ENCODE data around the gene EIF4A3.

Gene EIF4A3

GRCh38 chr17:80147035-80147822, at the start of gene EIF4A3:
TSS of gene EIF4A3 (minus strand) at chr17:80147128. CDS start at chr17:80146961, 167 bp downstream.
- peak; percentile 94 for DNase-seq (ENCODE audit: low read depth)

GRCh38 chr17:80196652-80197051, 49.7 kb upstream of the EIF4A3 start:
- DNase-seq (ENCODE audit: low read depth) = no peak

GRCh38 chr17:80195671-80196529, 49.0 kb upstream of the EIF4A3 start:
- peak; percentile 24 for DNase-seq (ENCODE audit: low read depth)

GRCh38 chr17:80195141-80195540, 48.2 kb upstream of the EIF4A3 start:
- DNase-seq (ENCODE audit: low read depth) = no peak

GRCh38 chr17:80191865-80192661, 45.1 kb upstream of the EIF4A3 start:
- no peak for DNase-seq (ENCODE audit: low read depth)

- DNase-seq (ENCODE audit: low read depth) = no peak
Observed at GRCh38 chr17:80191192-80191591, 44.3 kb upstream of the EIF4A3 start.

- DNase-seq (ENCODE audit: low read depth) = no peak
Observed at GRCh38 chr17:80190716-80191115, 43.8 kb upstream of the EIF4A3 start.

- DNase-seq (ENCODE audit: low read depth) = no peak
Observed at GRCh38 chr17:80189611-80190010, 42.7 kb upstream of the EIF4A3 start.

- no peak for DNase-seq (ENCODE audit: low read depth)
Observed at GRCh38 chr17:80187515-80187941, 40.6 kb upstream of the EIF4A3 start.

GRCh38 chr17:80187090-80187489, 40.2 kb upstream of the EIF4A3 start:
- DNase-seq (ENCODE audit: low read depth) = no peak

- DNase-seq (ENCODE audit: low read depth) = no peak
Observed at GRCh38 chr17:80185968-80186367, 39.0 kb upstream of the EIF4A3 start.

- no peak for DNase-seq (ENCODE audit: low read depth)
Observed at GRCh38 chr17:80184423-80184714, 37.4 kb upstream of the EIF4A3 start.

GRCh38 chr17:80183581-80184422, 36.9 kb upstream of the EIF4A3 start:
- no peak for DNase-seq (ENCODE audit: low read depth)

- DNase-seq (ENCODE audit: low read depth) = no peak
Observed at GRCh38 chr17:80182845-80183223, 35.9 kb upstream of the EIF4A3 start.

- DNase-seq (ENCODE audit: low read depth) = no peak
Observed at GRCh38 chr17:80182118-80182844, 35.4 kb upstream of the EIF4A3 start.

GRCh38 chr17:80181431-80181830, 34.5 kb upstream of the EIF4A3 start:
- no peak for DNase-seq (ENCODE audit: low read depth)

GRCh38 chr17:80180192-80180591, 33.3 kb upstream of the EIF4A3 start:
- DNase-seq (ENCODE audit: low read depth) = no peak

- DNase-seq (ENCODE audit: low read depth) = no peak
Observed at GRCh38 chr17:80177986-80178595, 31.2 kb upstream of the EIF4A3 start.

- no peak for DNase-seq (ENCODE audit: low read depth)
Observed at GRCh38 chr17:80176757-80177156, 29.8 kb upstream of the EIF4A3 start.

GRCh38 chr17:80173916-80174315, 27.0 kb upstream of the EIF4A3 start:
- no peak for DNase-seq (ENCODE audit: low read depth)
